Measurements from ENCODE around the gene RAB25.

Gene RAB25

DNA sequence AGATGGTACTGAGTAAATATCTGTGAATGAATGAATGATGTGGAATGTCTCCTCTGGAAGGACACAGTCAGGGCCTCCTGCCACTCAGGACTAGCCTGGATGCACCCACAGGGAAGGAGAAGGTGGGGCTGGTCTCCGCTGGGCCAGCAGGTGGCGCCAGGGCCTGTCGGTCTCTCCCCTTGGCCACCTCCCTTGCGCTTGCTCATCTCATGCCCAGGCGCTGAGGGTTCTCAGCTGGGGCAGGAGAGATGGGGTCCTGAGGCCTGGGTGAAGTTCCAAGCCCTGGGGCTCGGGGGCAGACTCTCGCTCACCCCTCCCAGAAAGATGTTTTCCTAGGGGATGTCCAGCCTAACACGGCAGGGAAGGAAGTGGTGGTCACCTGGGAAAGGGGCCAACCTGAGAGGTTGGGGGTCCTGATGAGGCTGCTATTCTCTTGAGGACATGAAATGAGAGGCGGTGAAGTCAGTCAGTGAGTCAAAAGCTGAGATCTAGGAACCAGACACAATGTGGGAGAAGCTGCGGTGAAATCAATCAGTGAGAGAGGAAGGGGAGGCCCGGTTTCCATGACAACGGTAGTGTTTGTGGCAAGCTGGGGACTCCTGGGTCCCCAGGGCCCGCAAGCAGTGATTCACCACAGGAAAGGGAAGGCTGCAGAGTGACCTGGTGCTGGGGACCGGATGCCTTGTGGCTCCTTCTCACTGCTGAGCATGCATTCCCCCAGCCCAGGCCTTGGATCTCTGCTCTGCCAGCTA is 35.9 kb downstream of the RAB25 start:
- CTCF ChIA-PET, result interaction anchor here (0.8 to 29.1 kb wide), 35 partner anchors 8 to 349 kb away, joined by 3 to 1172 read pairs (median 5); partner anchors contain the start of genes LMNA, MEX3A, SEMA4A and SMG5
- TF ChIP-seq, protein P1, sequence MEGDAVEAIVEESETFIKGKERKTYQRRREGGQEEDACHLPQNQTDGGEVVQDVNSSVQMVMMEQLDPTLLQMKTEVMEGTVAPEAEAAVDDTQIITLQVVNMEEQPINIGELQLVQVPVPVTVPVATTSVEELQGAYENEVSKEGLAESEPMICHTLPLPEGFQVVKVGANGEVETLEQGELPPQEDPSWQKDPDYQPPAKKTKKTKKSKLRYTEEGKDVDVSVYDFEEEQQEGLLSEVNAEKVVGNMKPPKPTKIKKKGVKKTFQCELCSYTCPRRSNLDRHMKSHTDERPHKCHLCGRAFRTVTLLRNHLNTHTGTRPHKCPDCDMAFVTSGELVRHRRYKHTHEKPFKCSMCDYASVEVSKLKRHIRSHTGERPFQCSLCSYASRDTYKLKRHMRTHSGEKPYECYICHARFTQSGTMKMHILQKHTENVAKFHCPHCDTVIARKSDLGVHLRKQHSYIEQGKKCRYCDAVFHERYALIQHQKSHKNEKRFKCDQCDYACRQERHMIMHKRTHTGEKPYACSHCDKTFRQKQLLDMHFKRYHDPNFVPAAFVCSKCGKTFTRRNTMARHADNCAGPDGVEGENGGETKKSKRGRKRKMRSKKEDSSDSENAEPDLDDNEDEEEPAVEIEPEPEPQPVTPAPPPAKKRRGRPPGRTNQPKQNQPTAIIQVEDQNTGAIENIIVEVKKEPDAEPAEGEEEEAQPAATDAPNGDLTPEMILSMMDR (IDR thresholded peaks at IDR 0.05; ENCODE audit: control extremely low read depth, extremely low read depth, low read depth, missing control alignments), result peak; percentile 86
- POLR2A ChIA-PET, result interaction anchor here (0.6 to 13.4 kb wide), 4 partner anchors 9 to 52 kb away, joined by 5 to 266 read pairs (median 6); partner anchors contain the start of gene LMNA
- peak; percentile 84 for DNase-seq (ENCODE audit: extremely low spot score)

DNA sequence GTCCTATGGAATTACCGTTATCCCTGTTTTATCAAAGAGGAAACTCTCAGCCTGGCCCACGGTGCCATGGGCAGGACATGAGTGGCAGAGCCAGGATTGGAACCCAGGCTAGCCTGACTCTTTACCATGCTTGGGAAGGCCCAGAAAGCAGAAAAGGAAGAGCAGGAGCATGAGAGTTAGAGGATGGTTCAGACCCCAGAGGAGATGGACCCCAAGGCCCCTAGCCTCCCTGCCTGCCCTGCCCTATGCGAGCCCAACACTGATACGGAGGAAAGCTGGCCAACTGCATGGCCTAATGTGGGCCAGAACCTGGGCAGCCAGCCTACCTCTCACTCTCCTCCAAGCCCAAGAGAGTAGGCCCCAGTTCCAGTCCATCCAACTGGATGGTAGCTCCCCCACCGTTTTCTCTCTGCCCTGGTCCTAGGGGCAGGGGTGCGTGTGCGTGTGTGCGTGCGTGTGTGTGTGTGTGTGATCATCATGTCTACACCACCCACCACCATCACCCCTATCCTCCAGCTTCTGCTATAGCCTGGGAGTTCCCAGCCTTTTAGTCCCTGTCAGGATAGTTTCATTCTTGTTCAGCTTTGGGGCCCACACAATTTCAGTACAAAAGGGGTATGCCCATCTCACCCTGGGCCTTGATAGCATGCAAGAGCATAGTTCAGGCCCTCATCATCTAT is 36.7 kb downstream of the RAB25 start:
- ChIA-PET CTCF (interaction anchor here (0.8 to 29.1 kb wide), 32 partner anchors 7 to 348 kb away, joined by 3 to 1172 read pairs (median 6); partner anchors contain the start of genes LMNA, MEX3A, SEMA4A and SLC25A44), POLR2A (interaction anchor here (1.2 to 13.4 kb wide), 3 partner anchors 8 to 51 kb away, joined by 5 to 266 read pairs (median 7); partner anchors contain the start of gene LMNA)
- no peak for DNase-seq (ENCODE audit: extremely low spot score)
- TF ChIP-seq, protein P1 (IDR thresholded peaks at IDR 0.05; ENCODE audit: control extremely low read depth, extremely low read depth, low read depth, missing control alignments), result no peak

DNA sequence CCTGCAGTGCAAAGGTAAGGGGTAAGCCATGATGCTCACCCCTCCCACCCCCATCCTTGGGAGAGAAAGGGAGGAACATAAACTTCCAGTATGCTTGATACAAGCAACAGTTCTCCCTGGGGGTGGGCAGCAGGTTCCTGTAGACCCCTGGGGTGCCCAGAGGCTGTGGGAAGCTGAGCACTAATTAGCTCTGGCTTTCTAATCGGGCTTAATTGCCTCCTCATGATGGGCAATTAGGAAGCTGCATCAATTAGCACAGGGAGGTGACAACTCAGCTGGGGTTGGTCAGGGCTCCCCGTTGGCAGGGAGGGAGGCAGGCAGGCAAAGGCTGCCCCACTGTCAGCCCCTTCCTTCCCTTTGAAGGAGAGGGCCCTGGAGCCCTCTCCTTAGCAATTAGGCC is 37.8 kb downstream of the RAB25 start:
- no peak for DNase-seq (ENCODE audit: extremely low spot score)
- CTCF ChIA-PET, result interaction anchor here (1.1 to 29.1 kb wide), 8 partner anchors 8 to 220 kb away, joined by 3 to 1172 read pairs (median 12); partner anchors contain the start of gene LMNA
- POLR2A ChIA-PET, result interaction anchor here (13.4 kb wide), 1 partner anchor 23 kb away, joined by 266 read pairs; the partner anchor contains the start of gene LMNA
- TF ChIP-seq, protein P1 (IDR thresholded peaks at IDR 0.05; ENCODE audit: control extremely low read depth, extremely low read depth, low read depth, missing control alignments), result no peak

DNA sequence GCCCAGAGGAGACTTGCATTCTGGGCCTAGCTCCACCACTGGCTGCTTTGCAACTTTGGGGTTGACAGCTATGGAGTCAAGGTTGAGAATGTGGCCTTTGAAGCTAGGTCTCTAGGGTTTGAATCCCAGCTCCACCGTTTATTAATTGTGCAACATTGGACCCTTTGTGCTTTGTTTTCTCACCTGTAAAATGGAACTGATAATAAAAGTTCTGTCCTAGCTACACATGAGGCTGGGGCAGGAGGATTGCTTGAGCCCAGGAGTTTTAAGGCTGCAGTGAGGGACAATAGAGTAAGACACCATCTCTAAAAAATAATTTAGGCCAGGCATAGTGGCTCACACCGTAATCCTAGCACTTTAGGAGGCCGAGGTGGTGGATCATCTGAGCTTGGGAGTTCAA is 38.3 kb downstream of the RAB25 start:
- TF ChIP-seq, protein P1 (IDR thresholded peaks at IDR 0.05; ENCODE audit: control extremely low read depth, extremely low read depth, low read depth, missing control alignments), result no peak
- CTCF ChIA-PET, result interaction anchor here (1.1 to 29.1 kb wide), 8 partner anchors 8 to 219 kb away, joined by 3 to 1172 read pairs (median 12); partner anchors contain the start of gene LMNA
- POLR2A ChIA-PET, result interaction anchor here (13.4 kb wide), 1 partner anchor 23 kb away, joined by 266 read pairs; the partner anchor contains the start of gene LMNA
- no peak for DNase-seq (ENCODE audit: extremely low spot score)

DNA sequence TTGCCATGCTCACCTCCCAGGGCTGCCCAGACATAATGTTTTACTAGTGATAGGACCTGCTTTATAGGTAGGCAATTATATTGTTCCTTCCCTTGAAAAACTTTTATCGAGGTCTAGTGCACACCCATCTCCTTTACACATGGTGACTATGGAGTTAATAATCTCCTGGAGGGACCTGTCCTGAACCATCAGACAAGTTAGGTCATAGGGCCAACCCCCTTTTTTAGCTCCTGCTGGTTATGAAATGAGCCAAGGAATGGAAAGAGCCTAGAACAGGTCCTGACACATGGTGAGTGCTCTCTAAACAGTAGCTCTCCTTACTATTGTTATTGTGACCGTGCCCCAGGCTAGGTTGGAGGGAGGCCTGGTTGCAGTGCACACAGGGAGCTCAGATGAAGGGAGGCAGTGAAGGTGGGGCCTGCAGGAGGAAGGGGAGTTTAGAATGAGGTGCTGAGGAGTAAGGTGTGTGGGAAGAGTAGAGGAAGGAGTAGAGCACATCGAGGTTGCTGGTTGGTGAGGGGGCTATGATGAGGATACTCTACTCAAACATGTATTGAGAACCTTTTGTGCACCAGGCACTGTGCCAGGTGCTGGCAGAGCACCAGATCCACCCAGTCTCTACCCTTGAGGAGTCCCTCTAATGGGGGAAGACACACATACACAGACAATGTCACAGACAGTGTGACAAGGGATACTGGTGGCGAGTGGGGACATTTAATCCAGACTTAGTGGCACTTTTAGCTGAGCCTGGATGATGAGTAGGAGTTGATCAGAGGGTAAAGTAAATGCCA is 39.4 kb downstream of the RAB25 start:
- no peak for DNase-seq (ENCODE audit: extremely low spot score)
- CTCF ChIA-PET, result interaction anchor here (0.8 to 29.1 kb wide), 6 partner anchors 10 to 211 kb away, joined by 3 to 1172 read pairs (median 12); partner anchors contain the start of gene LMNA
- TF ChIP-seq, protein P1 (IDR thresholded peaks at IDR 0.05; ENCODE audit: control extremely low read depth, extremely low read depth, low read depth, missing control alignments), result no peak
- POLR2A ChIA-PET, result interaction anchor here (13.4 kb wide), 1 partner anchor 22 kb away, joined by 266 read pairs; the partner anchor contains the start of gene LMNA
